Fibroblast of the conjunctiva (primary cell): ENCODE results near the gene ENAH.
A peak's percentile ranks its signal among the peaks of the same experiment; 100 is the strongest.
"Not testable (repeated sequence)": the region's sequence is repeated elsewhere in the genome, so short reads cannot be mapped to it uniquely, and the experiment has no call there.

ENCODE experiments used
- DNase-seq: peaks from one replicate; pipeline ENCODE4 v3.0.0-alpha.2; 2010; ENCODE audit warnings: low read depth

Gene ENAH

GRCh38 chr1:225652729-225653462 is at the start of gene ENAH:
Gene ENAH, minus strand, starts transcription at chr1:225653123. Its CDS starts 433 bp downstream, at chr1:225652690.
- peak; percentile 63 for DNase-seq

- no peak for DNase-seq
Observed at GRCh38 chr1:225700889-225701465, 48.1 kb upstream of the ENAH start.

- DNase-seq, result peak; percentile 94
Observed at GRCh38 chr1:225700164-225700821, 47.4 kb upstream of the ENAH start.

- no peak for DNase-seq
Observed at GRCh38 chr1:225699336-225699735, 46.4 kb upstream of the ENAH start.

- DNase-seq, result not testable (repeated sequence)
Observed at GRCh38 chr1:225698194-225698593, 45.3 kb upstream of the ENAH start.

GRCh38 chr1:225697428-225697827 is 44.5 kb upstream of the ENAH start:
- no peak for DNase-seq

GRCh38 chr1:225695578-225696337 is 42.8 kb upstream of the ENAH start:
- DNase-seq, result no peak

- DNase-seq, result no peak
Observed at GRCh38 chr1:225694151-225694603, 41.3 kb upstream of the ENAH start.

GRCh38 chr1:225693697-225694096 is 40.8 kb upstream of the ENAH start:
- DNase-seq, result not testable (repeated sequence)

GRCh38 chr1:225693085-225693696 is 40.3 kb upstream of the ENAH start:
- DNase-seq, result no peak

- no peak for DNase-seq
Observed at GRCh38 chr1:225692517-225692879, 39.6 kb upstream of the ENAH start.

- DNase-seq, result no peak
Observed at GRCh38 chr1:225691861-225692516, 39.1 kb upstream of the ENAH start.

- DNase-seq, result no peak
Observed at GRCh38 chr1:225691377-225691776, 38.5 kb upstream of the ENAH start.

- DNase-seq, result no peak
Observed at GRCh38 chr1:225689882-225690459, 37.0 kb upstream of the ENAH start.

- no peak for DNase-seq
Observed at GRCh38 chr1:225688345-225688744, 35.4 kb upstream of the ENAH start.

- no peak for DNase-seq
Observed at GRCh38 chr1:225685476-225686176, 32.7 kb upstream of the ENAH start.

GRCh38 chr1:225684741-225685140 is 31.8 kb upstream of the ENAH start:
- DNase-seq, result no peak

- no peak for DNase-seq
Observed at GRCh38 chr1:225681231-225681630, 28.3 kb upstream of the ENAH start.

- DNase-seq, result no peak
Observed at GRCh38 chr1:225678545-225678944, 25.6 kb upstream of the ENAH start.

GRCh38 chr1:225677350-225678124 is 24.6 kb upstream of the ENAH start:
- no peak for DNase-seq
